SK-N-SH treated with all-trans-retinoic acid at 6 μM for 48 hours (cell line): ENCODE results near the gene FLRT1.
A peak's percentile ranks its signal among the peaks of the same experiment; 100 is the strongest.

Experiments used
- ATAC-seq: fragments of 200-7000 bp; cut with Tn5 transposase; 3 replicates; pipeline ENCODE4 v1.9.1; 2020; ENCODE audit warnings: mild to moderate bottlenecking, moderate library complexity
- ARNTL ChIP-seq: fragments of 450-650 bp; formaldehyde crosslinking; IDR thresholded peaks from 2 replicates; pipeline ENCODE4 v1.5.0; 2020; ENCODE audit warnings: low read depth, mild to moderate bottlenecking, moderate library complexity, borderline replicate concordance
- BACH2 ChIP-seq: fragments of 250-450 bp; sonication (Bioruptor Pico); IDR thresholded peaks from 2 replicates; pipeline ENCODE4 v1.9.0; 2021; ENCODE audit warnings: mild to moderate bottlenecking, borderline replicate concordance
- CSDC2 ChIP-seq: fragments of 250-450 bp; sonication (Bioruptor Pico); IDR thresholded peaks from 2 replicates; pipeline ENCODE4 v1.5.0; 2020; ENCODE audit warnings: mild to moderate bottlenecking, moderate library complexity
- ESRRG ChIP-seq: fragments of 250-450 bp; sonication (Bioruptor Pico); IDR thresholded peaks from 2 replicates; pipeline ENCODE4 v1.6.1; 2021; ENCODE audit warnings: mild to moderate bottlenecking
- GLIS3 ChIP-seq: fragments of 250-450 bp; sonication (Bioruptor Pico); IDR thresholded peaks from 2 replicates; pipeline ENCODE4 v1.5.0; 2020; ENCODE audit warnings: mild to moderate bottlenecking, moderate library complexity
- ISL1 ChIP-seq: fragments of 250-450 bp; sonication (Bioruptor Pico); IDR thresholded peaks from 2 replicates; pipeline ENCODE4 v2.1.2; 2022; ENCODE audit warnings: mild to moderate bottlenecking, moderate library complexity
- OSR1 ChIP-seq: fragments of 250-450 bp; sonication (Bioruptor Pico); IDR thresholded peaks from 2 replicates; pipeline ENCODE4 v1.8.0; 2022; ENCODE audit warnings: moderate library complexity, mild to moderate bottlenecking, inconsistent platforms
- PPARA ChIP-seq: fragments of 250-450 bp; sonication (Bioruptor Pico); IDR thresholded peaks from 2 replicates; pipeline ENCODE4 v1.5.0; 2020; ENCODE audit warnings: mild to moderate bottlenecking, borderline replicate concordance
- RARB ChIP-seq: fragments of 250-450 bp; sonication (Bioruptor Pico); IDR thresholded peaks from 2 replicates; pipeline ENCODE4 v1.8.0; 2021; ENCODE audit warnings: mild to moderate bottlenecking, moderate library complexity
- TCF4 ChIP-seq: fragments of 250-450 bp; sonication (Bioruptor Pico); IDR thresholded peaks from 2 replicates; pipeline ENCODE4 v1.8.0; 2021; ENCODE audit warnings: mild to moderate bottlenecking, moderate library complexity, borderline replicate concordance
- TOX ChIP-seq: fragments of 250-450 bp; sonication (Bioruptor Pico); IDR thresholded peaks from 2 replicates; pipeline ENCODE4 v1.8.0; 2021; ENCODE audit warnings: mild to moderate bottlenecking, moderate library complexity, borderline replicate concordance
- ZC3H10 ChIP-seq: fragments of 250-450 bp; sonication (Bioruptor Pico); IDR thresholded peaks from 2 replicates; pipeline ENCODE4 v1.5.1; 2021; ENCODE audit warnings: mild to moderate bottlenecking, moderate library complexity
- ZFP30 ChIP-seq: fragments of 450-650 bp; formaldehyde crosslinking; IDR thresholded peaks from 2 replicates; pipeline ENCODE4 v1.5.0; 2022; ENCODE audit warnings: mild to moderate bottlenecking, moderate library complexity
- ZNF565 ChIP-seq: fragments of 450-650 bp; formaldehyde crosslinking; conservative IDR thresholded peaks from 2 replicates; pipeline ENCODE4 v1.5.0; 2020; ENCODE audit warnings: low read depth, mild to moderate bottlenecking, moderate library complexity
- ZNF70 ChIP-seq: fragments of 450-650 bp; formaldehyde crosslinking; IDR thresholded peaks from 2 replicates; pipeline ENCODE4 v1.5.0; 2020; ENCODE audit warnings: mild to moderate bottlenecking, moderate library complexity
- ZNF8 ChIP-seq: fragments of 450-650 bp; formaldehyde crosslinking; IDR thresholded peaks from 2 replicates; pipeline ENCODE4 v1.5.0; 2020; ENCODE audit warnings: mild to moderate bottlenecking, moderate library complexity
- TF ChIP-seq, protein P1 (sequence below): fragments of 250-450 bp; sonication (Bioruptor Pico); IDR thresholded peaks from 2 replicates; pipeline ENCODE4 v1.5.0; 2020; ENCODE audit warnings: mild to moderate bottlenecking, moderate library complexity
- TF ChIP-seq, protein P2 (sequence below): fragments of 250-450 bp; sonication (Bioruptor Pico); IDR thresholded peaks from 2 replicates; pipeline ENCODE4 v1.5.1; 2020; ENCODE audit warnings: low read depth, mild to moderate bottlenecking, moderate library complexity
- TF ChIP-seq, protein P3 (sequence below): fragments of 250-450 bp; sonication (Bioruptor Pico); IDR thresholded peaks from 2 replicates; pipeline ENCODE4 v1.8.0; 2020; ENCODE audit warnings: mild to moderate bottlenecking, moderate library complexity, borderline replicate concordance
- TF ChIP-seq, protein P4 (sequence below): fragments of 250-450 bp; sonication (Bioruptor Pico); IDR thresholded peaks from 2 replicates; pipeline ENCODE4 v1.8.0; 2021; ENCODE audit warnings: low read depth, mild to moderate bottlenecking, moderate library complexity, borderline replicate concordance

Gene FLRT1

DNA sequence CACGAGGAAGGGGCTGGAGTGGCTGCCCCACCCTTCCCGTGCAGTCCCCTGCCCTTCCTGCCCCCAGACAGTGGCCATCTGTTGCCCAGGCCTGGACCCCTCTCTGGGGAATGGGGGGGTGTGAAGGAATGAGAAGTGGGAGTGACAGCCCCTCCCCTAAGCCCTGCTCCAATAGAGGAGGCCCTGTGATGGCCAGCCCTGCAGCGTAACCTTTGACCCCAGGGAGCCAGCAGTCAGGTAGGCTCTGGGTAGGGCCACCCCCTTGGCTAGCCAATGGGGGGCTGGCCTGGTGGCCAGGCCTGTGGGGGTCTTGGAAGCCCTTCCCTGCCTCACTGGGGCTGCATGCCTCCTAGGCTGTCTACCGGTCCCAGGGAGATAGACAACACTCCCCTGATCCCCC, 6.6 kb downstream of the FLRT1 start:
- no peak for ATAC-seq
- TF ChIP-seq ZNF70 (CRISPR knock-in tag) (no peak), TOX (no peak), CSDC2 (CRISPR knock-in tag) (no peak), BACH2 (CRISPR knock-in tag) (no peak), PPARA (CRISPR knock-in tag) (no peak), ISL1 (no peak), ZNF8 (CRISPR knock-in tag) (no peak), TCF4 (CRISPR knock-in tag) (no peak), ESRRG (CRISPR knock-in tag) (no peak), ZC3H10 (no peak), RARB (CRISPR knock-in tag) (no peak), ZNF565 (no peak)
- TF ChIP-seq, protein P1, sequence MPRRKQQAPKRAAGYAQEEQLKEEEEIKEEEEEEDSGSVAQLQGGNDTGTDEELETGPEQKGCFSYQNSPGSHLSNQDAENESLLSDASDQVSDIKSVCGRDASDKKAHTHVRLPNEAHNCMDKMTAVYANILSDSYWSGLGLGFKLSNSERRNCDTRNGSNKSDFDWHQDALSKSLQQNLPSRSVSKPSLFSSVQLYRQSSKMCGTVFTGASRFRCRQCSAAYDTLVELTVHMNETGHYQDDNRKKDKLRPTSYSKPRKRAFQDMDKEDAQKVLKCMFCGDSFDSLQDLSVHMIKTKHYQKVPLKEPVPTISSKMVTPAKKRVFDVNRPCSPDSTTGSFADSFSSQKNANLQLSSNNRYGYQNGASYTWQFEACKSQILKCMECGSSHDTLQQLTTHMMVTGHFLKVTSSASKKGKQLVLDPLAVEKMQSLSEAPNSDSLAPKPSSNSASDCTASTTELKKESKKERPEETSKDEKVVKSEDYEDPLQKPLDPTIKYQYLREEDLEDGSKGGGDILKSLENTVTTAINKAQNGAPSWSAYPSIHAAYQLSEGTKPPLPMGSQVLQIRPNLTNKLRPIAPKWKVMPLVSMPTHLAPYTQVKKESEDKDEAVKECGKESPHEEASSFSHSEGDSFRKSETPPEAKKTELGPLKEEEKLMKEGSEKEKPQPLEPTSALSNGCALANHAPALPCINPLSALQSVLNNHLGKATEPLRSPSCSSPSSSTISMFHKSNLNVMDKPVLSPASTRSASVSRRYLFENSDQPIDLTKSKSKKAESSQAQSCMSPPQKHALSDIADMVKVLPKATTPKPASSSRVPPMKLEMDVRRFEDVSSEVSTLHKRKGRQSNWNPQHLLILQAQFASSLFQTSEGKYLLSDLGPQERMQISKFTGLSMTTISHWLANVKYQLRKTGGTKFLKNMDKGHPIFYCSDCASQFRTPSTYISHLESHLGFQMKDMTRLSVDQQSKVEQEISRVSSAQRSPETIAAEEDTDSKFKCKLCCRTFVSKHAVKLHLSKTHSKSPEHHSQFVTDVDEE, result no peak
- TF ChIP-seq, protein P2, sequence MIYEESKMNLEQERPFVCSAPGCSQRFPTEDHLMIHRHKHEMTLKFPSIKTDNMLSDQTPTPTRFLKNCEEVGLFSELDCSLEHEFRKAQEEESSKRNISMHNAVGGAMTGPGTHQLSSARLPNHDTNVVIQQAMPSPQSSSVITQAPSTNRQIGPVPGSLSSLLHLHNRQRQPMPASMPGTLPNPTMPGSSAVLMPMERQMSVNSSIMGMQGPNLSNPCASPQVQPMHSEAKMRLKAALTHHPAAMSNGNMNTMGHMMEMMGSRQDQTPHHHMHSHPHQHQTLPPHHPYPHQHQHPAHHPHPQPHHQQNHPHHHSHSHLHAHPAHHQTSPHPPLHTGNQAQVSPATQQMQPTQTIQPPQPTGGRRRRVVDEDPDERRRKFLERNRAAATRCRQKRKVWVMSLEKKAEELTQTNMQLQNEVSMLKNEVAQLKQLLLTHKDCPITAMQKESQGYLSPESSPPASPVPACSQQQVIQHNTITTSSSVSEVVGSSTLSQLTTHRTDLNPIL (CRISPR knock-in tag), result no peak
- TF ChIP-seq, protein P3, sequence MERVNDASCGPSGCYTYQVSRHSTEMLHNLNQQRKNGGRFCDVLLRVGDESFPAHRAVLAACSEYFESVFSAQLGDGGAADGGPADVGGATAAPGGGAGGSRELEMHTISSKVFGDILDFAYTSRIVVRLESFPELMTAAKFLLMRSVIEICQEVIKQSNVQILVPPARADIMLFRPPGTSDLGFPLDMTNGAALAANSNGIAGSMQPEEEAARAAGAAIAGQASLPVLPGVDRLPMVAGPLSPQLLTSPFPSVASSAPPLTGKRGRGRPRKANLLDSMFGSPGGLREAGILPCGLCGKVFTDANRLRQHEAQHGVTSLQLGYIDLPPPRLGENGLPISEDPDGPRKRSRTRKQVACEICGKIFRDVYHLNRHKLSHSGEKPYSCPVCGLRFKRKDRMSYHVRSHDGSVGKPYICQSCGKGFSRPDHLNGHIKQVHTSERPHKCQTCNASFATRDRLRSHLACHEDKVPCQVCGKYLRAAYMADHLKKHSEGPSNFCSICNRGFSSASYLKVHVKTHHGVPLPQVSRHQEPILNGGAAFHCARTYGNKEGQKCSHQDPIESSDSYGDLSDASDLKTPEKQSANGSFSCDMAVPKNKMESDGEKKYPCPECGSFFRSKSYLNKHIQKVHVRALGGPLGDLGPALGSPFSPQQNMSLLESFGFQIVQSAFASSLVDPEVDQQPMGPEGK (CRISPR knock-in tag), result no peak
- TF ChIP-seq, protein P4, sequence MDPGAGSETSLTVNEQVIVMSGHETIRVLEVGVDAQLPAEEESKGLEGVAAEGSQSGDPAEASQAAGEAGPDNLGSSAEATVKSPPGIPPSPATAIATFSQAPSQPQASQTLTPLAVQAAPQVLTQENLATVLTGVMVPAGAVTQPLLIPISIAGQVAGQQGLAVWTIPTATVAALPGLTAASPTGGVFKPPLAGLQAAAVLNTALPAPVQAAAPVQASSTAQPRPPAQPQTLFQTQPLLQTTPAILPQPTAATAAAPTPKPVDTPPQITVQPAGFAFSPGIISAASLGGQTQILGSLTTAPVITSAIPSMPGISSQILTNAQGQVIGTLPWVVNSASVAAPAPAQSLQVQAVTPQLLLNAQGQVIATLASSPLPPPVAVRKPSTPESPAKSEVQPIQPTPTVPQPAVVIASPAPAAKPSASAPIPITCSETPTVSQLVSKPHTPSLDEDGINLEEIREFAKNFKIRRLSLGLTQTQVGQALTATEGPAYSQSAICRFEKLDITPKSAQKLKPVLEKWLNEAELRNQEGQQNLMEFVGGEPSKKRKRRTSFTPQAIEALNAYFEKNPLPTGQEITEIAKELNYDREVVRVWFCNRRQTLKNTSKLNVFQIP (CRISPR knock-in tag), result no peak

DNA sequence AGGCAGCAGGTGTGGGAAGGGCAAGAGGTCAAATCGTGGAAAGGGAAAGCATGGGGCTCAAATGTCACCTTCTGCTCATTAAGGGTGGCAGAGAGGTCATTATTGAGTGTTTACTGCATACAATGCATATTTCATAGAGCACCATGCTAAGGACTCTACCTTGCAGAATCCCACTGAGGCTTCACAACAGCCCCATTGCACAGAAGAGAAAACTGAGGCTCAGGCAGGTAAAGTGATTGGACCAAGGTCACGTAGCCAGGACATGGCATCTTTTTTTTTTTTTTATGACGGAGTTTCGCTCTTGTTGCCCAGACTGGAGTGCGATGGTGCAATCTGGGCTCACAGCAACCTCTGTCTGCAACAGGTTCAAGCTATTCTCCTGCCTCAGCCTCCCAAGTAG, 7.8 kb downstream of the FLRT1 start:
- TF ChIP-seq OSR1 (no peak), ZNF8 (CRISPR knock-in tag) (no peak), ISL1 (no peak), RARB (CRISPR knock-in tag) (no peak), ZFP30 (CRISPR knock-in tag) (no peak), ZNF70 (CRISPR knock-in tag) (no peak), TOX (no peak), ARNTL (no peak), ESRRG (CRISPR knock-in tag) (no peak), GLIS3 (CRISPR knock-in tag) (no peak)
- TF ChIP-seq, protein P3 (CRISPR knock-in tag), result no peak
- no peak for ATAC-seq

DNA sequence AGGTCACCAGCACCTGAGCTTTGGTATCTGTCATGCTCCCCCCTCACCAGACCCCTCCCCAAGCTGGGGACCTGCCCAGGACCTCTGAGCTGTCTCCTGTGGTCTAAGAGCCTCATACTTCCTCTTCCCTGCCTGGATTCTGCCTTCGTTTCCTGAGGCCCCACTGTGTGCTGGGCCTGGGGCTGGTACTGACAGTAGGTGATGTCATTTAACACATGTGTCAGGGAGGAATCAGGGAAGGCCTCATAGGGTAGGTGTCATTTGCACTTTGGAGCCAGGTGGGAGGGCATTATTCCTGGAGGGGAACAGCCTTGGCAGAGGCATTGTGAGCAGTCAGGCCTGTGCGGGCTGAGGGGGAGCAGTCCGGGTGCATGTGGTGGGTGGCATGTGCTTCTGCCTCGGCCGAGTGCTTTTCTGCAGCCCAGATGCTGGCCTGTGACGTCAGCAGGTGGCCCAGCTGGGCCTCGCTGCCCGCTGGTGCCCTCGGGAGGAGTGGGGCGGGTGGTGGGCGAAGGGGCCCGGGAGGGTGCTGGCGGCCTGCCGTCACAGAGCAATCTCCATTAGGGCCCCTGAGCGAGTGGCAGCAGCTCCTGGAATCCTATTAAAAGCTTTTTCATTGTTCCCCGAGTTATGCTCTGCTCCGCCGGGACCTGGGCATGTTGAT, 9.1 kb downstream of the FLRT1 start:
- peak; percentile 26; the same call in 1 of the 3 replicates for ATAC-seq
- 0 out of 2 replicates have a peak, but pooled peaks have one; percentile 42 for TF ChIP-seq ZNF70 (CRISPR knock-in tag)
- TF ChIP-seq, protein P1, result peak; percentile 88
- TF ChIP-seq TCF4 (CRISPR knock-in tag), result peak; percentile 67; the same call in 1 of the 2 replicates
- TF ChIP-seq, protein P2 (CRISPR knock-in tag), result no peak
- TF ChIP-seq, protein P3 (CRISPR knock-in tag), result no peak
- TF ChIP-seq, all 23 proteins: peak for 3
